CD4-positive, alpha-beta memory T cell (primary cell): ENCODE measurements around the gene TLCD4. TPM values are rescaled to one million over a fixed set of nuclear protein-coding genes. Genes with fewer than 3 reads are reported as not detected.

Source experiments
- polyA plus RNA-seq, 2 donors: library from polyadenylated mRNA; unstranded; fragments of 300-500 nt; fragmentation: Illumina TruSeq; gene quantifications; one replicate each; pipeline ENCODE4 v1.2.3, GENCODE V29; 2021
- total RNA-seq, 2 experiments: library from RNA; stranded (reverse); gene quantifications; one replicate each; pipeline ENCODE4 v1.2.3, GENCODE V29; 2021

TLCD4 gene
- total and polyA plus RNA-seq, 4 experiments from 2014 or later, result 0.12 to 0.64 (median 0.26) TPM

Other genes starting within 250 kb of the TLCD4 start
- gene CNN3, start 190.2 kb upstream of the TLCD4 start, total RNA-seq, result 1 to 10 TPM; 2.6 to 3.2 TPM
- gene CNN3, start 190.2 kb upstream of the TLCD4 start, polyA plus RNA-seq, result 1 to 10 TPM; 1.9 to 2.3 TPM
- 1 to 10 TPM; 1.1 to 3.2 TPM for gene ALG14, start 44.4 kb upstream of the TLCD4 start, total RNA-seq
- 1 to 10 TPM; 4.2 to 6.8 TPM for gene ALG14, start 44.4 kb upstream of the TLCD4 start, polyA plus RNA-seq
- gene RWDD3, start 116.9 kb downstream of the TLCD4 start, total RNA-seq, result 10 to 100 TPM; 22.5 to 27.5 TPM
- 10 to 100 TPM; 29.2 to 61.2 TPM for gene RWDD3, start 116.9 kb downstream of the TLCD4 start, polyA plus RNA-seq